Progenitor cell of endocrine pancreas (in vitro differentiated cells): Measurements from ENCODE around the gene NADSYN1. TPM values are rescaled to one million over a fixed set of nuclear protein-coding genes. Genes with fewer than 3 reads are reported as not detected.

Source experiments
- DNase-seq: peaks from one replicate; pipeline ENCODE4 v3.0.0; 2021; ENCODE audit warnings: low spot score; ENCODE audit not compliant: unreplicated experiment
- H3K27ac Mint-ChIP-seq: 2 replicates; pipeline ENCODE4 v1.8.0; 2021; ENCODE audit warnings: mild to moderate bottlenecking, moderate library complexity, mixed read lengths
- H3K27me3 Mint-ChIP-seq: 2 replicates; pipeline ENCODE4 v1.8.0; 2021; ENCODE audit warnings: mixed read lengths
- H3K36me3 Mint-ChIP-seq: 2 replicates; pipeline ENCODE4 v1.8.0; 2022; ENCODE audit warnings: mixed read lengths; ENCODE audit not compliant: insufficient read depth
- H3K4me1 Mint-ChIP-seq: 2 replicates; pipeline ENCODE4 v1.8.0; 2021; ENCODE audit warnings: low read depth, mixed read lengths
- H3K4me3 Mint-ChIP-seq: 2 replicates; pipeline ENCODE4 v1.8.0; 2021; ENCODE audit warnings: low read depth, mild to moderate bottlenecking, moderate library complexity, mixed read lengths
- H3K9me3 Mint-ChIP-seq: 2 replicates; pipeline ENCODE4 v1.8.0; 2021; ENCODE audit warnings: low read depth, mixed read lengths
- CTCF ChIP-seq: fragments of 200-600 bp; sonication (generic); IDR thresholded peaks from one replicate; pipeline ENCODE4 v1.5.0; 2021; ENCODE audit warnings: antibody characterized with exemption, mild to moderate bottlenecking; ENCODE audit not compliant: unreplicated experiment
- total RNA-seq: library from RNA; stranded (reverse); gene quantifications from 2 replicates; pipeline ENCODE4 v1.2.1, GENCODE V29; 2021

The NADSYN1 gene
- total RNA-seq, 1 donor from 2014 or later = 72.0 TPM

- TF ChIP-seq CTCF = no peak
- peaks cover 49% of the 10 kb centered on the region for H3K4me1 Mint-ChIP-seq
- DNase-seq = peak; percentile 99
- peak within 1 kb of the TSS; percentile 93 for H3K4me3 Mint-ChIP-seq
- peak within 1 kb of the TSS; percentile 88 for H3K27ac Mint-ChIP-seq
- peaks cover 3% of the 10 kb centered on the region for H3K9me3 Mint-ChIP-seq
- H3K36me3 Mint-ChIP-seq = peaks cover 22% of the 10 kb centered on the region
- no peaks in the 10 kb centered on the region for H3K27me3 Mint-ChIP-seq
These were observed 4.5 kb upstream of the NADSYN1 start, which contains the start of gene DHCR7 for GRCh38 chr11:71448257-71449171. Gene DHCR7, minus strand, starts transcription at chr11:71448393. Its CDS starts 3,441 bp downstream, at chr11:71444952.

- H3K4me1 Mint-ChIP-seq = peaks cover 53% of the 10 kb centered on the region
- H3K27me3 Mint-ChIP-seq = no peaks in the 10 kb centered on the region
- H3K36me3 Mint-ChIP-seq = peaks cover 20% of the 10 kb centered on the region
- H3K27ac Mint-ChIP-seq = no peak overlapping the region
- TF ChIP-seq CTCF = no peak
- DNase-seq = no peak
- H3K9me3 Mint-ChIP-seq = peaks cover 3% of the 10 kb centered on the region
- H3K4me3 Mint-ChIP-seq = peak overlapping the region; percentile 93
These were observed 3.4 kb upstream of the NADSYN1 start for GRCh38 chr11:71449596-71449995.

- no peak for TF ChIP-seq CTCF
- Mint-ChIP-seq H3K36me3 (peaks cover 15% of the 10 kb centered on the region), H3K4me3 (no peak overlapping the region), H3K4me1 (peaks cover 55% of the 10 kb centered on the region), H3K27ac (no peak overlapping the region), H3K9me3 (peaks cover 3% of the 10 kb centered on the region), H3K27me3 (no peaks in the 10 kb centered on the region)
- no peak for DNase-seq
These were observed 2.5 kb upstream of the NADSYN1 start for GRCh38 chr11:71450507-71450906.

- Mint-ChIP-seq H3K27me3 (no peaks in the 10 kb centered on the region), H3K4me3 (no peak overlapping the region), H3K27ac (no peak overlapping the region), H3K9me3 (peaks cover under 1% of the 10 kb centered on the region), H3K4me1 (peaks cover 53% of the 10 kb centered on the region), H3K36me3 (peaks cover 12% of the 10 kb centered on the region)
- no peak for DNase-seq
- TF ChIP-seq CTCF = no peak
These were observed 2.1 kb upstream of the NADSYN1 start for GRCh38 chr11:71450939-71451338.

- no peaks in the 10 kb centered on the region for H3K27me3 Mint-ChIP-seq
- DNase-seq = no peak
- TF ChIP-seq CTCF = no peak
- H3K27ac Mint-ChIP-seq = peak overlapping the region; percentile 95
- H3K9me3 Mint-ChIP-seq = no peaks in the 10 kb centered on the region
- peaks cover 6% of the 10 kb centered on the region for H3K36me3 Mint-ChIP-seq
- H3K4me1 Mint-ChIP-seq = peaks cover 47% of the 10 kb centered on the region
- H3K4me3 Mint-ChIP-seq = peak overlapping the region; percentile 81
These were observed 1.3 kb upstream of the NADSYN1 start for GRCh38 chr11:71451596-71452198.
